ENCODE results near the gene KDM4B. TPM values are rescaled to one million over a fixed set of nuclear protein-coding genes. Genes with fewer than 3 reads are reported as not detected.

The KDM4B gene
- total RNA-seq, 1 experiment from 2014 or later = 3.6 TPM

DNA sequence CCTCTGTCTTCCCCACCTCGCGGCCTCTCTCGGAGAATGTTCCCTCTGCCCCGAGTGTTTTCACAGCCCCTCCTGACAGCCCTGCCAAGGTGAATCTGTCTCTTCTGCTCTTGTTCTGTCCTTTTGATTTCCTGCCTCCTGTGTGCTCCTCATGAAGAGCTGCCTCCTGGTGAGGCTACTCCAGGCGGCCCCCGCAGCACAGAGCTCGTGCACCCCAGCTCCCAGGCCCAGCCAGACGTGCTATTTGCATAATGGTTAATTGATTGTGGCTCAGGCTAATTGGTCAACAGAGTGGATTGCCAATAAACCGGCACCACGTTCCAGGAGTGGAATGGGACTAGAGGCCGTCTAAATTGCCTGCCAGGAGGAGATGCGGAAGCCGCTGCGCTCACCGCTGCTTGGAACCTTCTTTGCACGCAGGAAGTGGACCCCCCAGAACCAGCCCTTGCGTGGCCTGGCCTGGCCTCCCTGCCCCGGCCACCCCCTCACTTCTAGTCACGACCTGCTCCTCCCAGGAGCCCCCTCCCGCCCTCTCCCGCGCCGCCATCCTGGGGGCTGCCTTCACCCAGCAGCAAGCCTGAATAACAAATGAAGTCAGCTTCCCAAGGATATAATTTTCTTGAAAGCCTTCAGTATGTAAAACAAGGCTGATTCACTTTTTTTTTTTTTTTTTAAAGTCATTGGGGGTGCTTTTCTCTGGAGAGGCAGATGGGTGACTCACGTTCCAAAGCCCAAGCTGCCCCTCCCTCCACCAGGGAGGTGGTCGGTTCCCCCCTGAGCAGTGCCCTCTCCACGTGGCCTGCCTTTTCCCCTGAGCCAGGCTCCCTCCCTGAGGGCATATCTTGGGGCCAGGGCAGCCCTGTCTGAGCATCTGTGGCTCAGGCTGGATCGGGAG lies 144.0 kb downstream of the KDM4B start:
- in situ Hi-C loops (cut with HindIII; ENCODE audit: low pct_unique_long_range_greater_than_20kb, low sequenced_read_pairs) = no loop called here
- no peak for DNase-seq (ENCODE audit: low read depth, low spot score)

DNA sequence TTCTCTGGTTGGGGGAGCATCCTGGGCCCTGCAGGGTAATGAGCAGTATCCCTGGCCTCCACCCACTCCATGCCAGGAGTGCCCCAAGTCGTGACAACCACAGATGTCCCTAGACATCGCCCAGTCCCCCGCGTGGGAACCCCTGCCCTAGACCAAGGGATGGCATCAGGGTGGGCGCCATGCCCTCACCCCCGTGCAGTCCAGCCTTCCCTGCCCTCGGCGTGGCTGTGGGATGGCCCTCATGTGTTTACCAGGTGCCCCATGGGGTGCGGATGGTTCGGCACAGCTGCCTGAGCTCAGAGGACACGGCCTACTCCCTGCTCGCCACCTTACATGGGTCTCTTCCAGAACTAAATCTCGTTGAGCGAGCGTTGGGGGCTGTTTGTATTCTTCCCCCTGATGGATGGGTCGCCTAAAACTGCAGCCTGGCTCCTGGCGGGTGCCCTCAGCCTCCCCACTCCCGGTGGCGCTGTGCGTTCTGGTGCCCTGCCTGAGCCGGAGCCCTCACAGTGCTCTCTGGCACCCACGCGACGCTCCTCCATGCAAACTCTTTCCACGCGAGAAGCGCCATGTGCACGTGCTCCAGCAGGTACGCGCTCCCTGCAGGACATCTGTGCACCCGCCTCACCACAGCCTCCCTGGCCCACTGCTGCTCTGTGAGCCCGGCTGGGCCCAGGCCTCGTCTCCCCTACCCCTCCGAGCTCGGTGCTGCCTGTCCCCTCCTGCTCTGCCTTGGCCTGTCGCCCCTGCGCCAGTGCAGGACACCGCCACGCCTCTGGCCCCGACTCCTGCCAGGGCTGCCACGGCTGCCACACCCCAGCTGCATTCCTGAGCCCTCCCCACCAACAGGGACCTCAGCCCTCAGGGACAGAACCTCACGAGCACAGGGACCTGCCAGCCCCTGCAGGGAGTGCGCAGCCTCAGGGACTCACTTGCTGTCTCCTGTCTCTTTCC lies 145.0 kb downstream of the KDM4B start:
- no peak for DNase-seq (ENCODE audit: low read depth, low spot score)
- in situ Hi-C loops (cut with HindIII; ENCODE audit: low pct_unique_long_range_greater_than_20kb, low sequenced_read_pairs) = no loop called here

- DNase-seq (ENCODE audit: low read depth, low spot score) = no peak
- in situ Hi-C loops (cut with HindIII; ENCODE audit: low pct_unique_long_range_greater_than_20kb, low sequenced_read_pairs) = no loop called here
These were observed 145.8 kb downstream of the KDM4B start for GRCh38 chr19:5114727-5115126.

GRCh38 chr19:5115351-5115750 lies 146.4 kb downstream of the KDM4B start:
- DNase-seq (ENCODE audit: low read depth, low spot score) = no peak
- in situ Hi-C loops (cut with HindIII; ENCODE audit: low pct_unique_long_range_greater_than_20kb, low sequenced_read_pairs) = no loop called here

DNA sequence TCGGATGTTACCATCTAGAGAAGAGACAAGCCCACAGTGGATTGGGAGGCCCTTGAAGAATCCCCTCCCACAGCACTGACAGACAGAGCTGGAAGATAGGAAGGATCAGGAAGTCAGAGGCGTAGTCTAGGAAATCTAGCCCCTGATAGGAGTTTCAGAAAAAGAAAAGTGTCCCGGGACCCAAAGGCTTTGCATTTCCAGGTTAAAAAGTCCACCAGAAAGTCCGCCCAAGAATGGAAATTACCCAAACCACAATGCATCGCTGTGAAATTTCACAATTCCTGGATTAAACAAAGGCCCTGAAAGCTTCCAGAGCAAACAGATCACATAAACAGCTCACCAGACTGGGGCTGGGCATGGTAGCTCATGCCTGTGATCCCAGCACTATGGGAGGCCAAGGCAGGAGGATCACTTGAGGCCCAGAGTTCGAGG lies 146.9 kb downstream of the KDM4B start:
- in situ Hi-C loops (cut with HindIII; ENCODE audit: low pct_unique_long_range_greater_than_20kb, low sequenced_read_pairs) = no loop called here
- DNase-seq (ENCODE audit: low read depth, low spot score) = no peak

GRCh38 chr19:5116292-5116691 lies 147.4 kb downstream of the KDM4B start:
- in situ Hi-C loops (cut with HindIII; ENCODE audit: low pct_unique_long_range_greater_than_20kb, low sequenced_read_pairs) = no loop called here
- DNase-seq (ENCODE audit: low read depth, low spot score) = no peak

DNA sequence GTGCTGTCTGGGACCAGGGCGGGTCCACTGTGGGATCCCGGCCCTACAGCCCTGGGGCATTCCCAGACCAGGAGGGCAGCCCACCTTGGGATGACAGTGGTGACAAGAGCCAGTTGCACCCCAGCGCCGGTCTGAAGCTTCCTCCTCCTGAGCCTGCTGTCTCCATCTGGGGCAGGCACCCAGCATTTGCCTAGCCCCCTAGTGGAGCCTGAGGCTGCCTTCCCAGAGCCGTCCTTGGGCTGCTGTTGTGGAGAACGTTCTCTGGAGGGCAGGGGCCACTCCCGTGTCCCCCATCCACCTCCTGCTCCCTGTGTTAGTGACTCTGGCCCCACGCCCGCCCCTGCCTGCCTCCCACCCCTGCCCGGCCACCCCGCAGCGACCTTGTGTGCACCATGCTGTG lies 148.5 kb downstream of the KDM4B start:
- DNase-seq (ENCODE audit: low read depth, low spot score) = no peak
- in situ Hi-C loops (cut with HindIII; ENCODE audit: low pct_unique_long_range_greater_than_20kb, low sequenced_read_pairs) = no loop called here

- in situ Hi-C loops (cut with HindIII; ENCODE audit: low pct_unique_long_range_greater_than_20kb, low sequenced_read_pairs) = no loop called here
- no peak for DNase-seq (ENCODE audit: low read depth, low spot score)
These were observed 149.1 kb downstream of the KDM4B start for GRCh38 chr19:5118026-5118425.

DNA sequence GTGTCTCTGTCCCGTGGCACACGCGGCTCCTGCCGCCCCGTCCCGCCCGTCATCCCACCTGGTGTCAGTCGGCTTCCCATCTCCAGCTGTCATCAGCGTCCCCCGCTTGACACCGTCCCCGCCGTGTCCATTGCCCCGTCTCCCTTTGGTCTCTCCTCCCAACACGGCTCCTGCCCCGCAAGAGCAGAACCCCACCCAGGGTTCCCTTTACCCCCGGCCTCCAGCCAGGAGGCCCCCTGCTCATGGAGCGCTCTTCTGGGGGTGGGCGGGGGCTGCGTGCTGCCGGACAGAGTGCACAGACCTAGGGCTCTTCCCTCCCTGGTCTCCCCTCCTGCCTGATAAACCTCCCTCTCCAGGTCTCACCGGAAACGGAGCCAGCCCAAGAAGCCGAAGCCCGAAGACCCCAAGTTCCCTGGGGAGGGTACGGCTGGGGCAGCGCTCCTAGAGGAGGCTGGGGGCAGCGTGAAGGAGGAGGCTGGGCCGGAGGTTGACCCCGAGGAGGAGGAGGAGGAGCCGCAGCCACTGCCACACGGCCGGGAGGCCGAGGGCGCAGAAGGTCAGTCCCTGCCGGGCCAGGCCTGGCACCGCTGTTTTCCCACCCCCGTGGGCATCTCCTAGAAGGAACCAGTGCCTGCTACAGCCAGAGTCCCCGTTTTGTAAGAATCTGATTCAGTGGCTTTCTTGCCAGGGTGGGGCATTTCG lies 150.5 kb downstream of the KDM4B start:
- in situ Hi-C loops (cut with HindIII; ENCODE audit: low pct_unique_long_range_greater_than_20kb, low sequenced_read_pairs) = no loop called here
- DNase-seq (ENCODE audit: low read depth, low spot score) = no peak

- in situ Hi-C loops (cut with HindIII; ENCODE audit: low pct_unique_long_range_greater_than_20kb, low sequenced_read_pairs) = no loop called here
- no peak for DNase-seq (ENCODE audit: low read depth, low spot score)
These were observed 151.4 kb downstream of the KDM4B start for GRCh38 chr19:5120321-5120720.

DNA sequence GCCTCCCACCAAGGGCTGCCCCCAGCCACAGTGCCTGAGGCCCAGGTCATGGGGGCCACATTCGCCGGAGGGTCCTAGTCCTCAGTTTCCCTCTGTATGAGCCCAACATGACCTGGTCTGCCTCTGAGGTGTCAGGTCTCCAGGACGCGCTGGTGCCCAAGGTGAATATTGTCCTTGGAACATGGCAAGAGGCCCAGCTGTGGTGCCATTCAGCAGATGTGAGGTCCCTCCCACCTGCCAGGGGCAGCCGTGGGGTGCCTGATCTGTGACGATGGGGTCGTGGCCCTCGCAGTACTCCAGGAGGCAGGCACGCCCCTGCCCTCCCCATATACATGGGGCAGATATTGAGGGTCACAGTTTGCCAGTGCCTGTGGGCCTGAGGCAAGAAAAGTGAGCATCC lies 151.9 kb downstream of the KDM4B start:
- in situ Hi-C loops (cut with HindIII; ENCODE audit: low pct_unique_long_range_greater_than_20kb, low sequenced_read_pairs) = no loop called here

DNA sequence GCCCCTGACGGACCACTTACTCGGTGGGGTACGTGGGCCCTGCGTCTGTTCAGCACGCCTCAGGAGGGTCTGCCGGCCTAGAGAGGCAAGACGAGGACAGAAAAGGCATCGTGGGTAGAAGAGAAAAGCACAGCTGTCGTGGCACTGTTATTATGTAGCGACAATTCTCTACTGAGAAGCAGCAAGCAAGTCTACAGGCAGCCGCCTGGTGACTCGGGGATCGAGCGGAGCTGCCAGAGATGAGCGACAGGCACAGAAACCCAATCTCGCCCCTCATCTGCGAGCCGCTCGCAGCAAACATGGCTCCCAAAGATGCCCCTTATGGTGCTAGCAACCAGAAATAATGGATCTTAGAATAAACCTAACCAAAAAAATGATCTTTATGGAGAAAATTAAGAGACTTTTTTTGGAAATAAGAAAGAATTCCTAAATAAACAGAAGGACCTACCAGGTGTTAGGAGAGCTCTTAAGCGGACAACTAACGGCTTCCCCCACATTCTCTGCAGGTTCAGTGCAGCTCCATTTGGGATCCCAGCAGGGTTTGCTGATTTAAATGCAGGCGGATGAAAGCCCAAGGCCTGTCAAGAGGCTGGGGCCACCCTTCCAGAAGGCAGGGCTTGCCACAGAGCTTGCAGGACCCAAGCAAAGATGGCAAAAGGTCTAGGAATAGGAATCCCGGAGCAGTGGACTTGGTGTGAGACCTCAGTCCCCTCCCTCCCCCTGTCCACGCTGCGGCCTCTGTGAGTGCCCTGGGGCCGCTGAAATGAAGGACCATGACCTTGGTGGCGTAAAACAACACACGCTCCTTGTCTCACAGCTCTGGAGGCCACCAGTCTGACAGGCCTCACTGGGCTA lies 152.6 kb downstream of the KDM4B start:
- in situ Hi-C loops (cut with HindIII; ENCODE audit: low pct_unique_long_range_greater_than_20kb, low sequenced_read_pairs) = no loop called here
- DNase-seq (ENCODE audit: low read depth, low spot score) = no peak

More for the DNA sequence above, 151.9 kb downstream of the KDM4B start:
- no peak for DNase-seq (ENCODE audit: low read depth, low spot score)

DNA sequence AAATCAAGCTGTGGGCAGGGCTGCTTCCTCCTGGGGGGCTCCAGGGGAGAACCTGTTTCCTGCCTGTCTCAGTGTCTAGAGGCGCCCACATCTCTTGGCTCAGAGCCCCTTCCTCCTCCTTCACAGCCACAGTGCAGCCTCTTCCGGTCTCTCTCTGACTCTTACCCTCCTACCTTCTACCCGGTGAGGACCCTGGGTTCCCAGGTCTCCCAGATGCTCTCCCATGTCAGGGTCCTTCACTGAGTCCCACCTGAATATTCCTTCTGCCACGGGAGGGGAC lies 153.1 kb downstream of the KDM4B start:
- in situ Hi-C loops (cut with HindIII; ENCODE audit: low pct_unique_long_range_greater_than_20kb, low sequenced_read_pairs) = no loop called here
- DNase-seq (ENCODE audit: low read depth, low spot score) = no peak

DNA sequence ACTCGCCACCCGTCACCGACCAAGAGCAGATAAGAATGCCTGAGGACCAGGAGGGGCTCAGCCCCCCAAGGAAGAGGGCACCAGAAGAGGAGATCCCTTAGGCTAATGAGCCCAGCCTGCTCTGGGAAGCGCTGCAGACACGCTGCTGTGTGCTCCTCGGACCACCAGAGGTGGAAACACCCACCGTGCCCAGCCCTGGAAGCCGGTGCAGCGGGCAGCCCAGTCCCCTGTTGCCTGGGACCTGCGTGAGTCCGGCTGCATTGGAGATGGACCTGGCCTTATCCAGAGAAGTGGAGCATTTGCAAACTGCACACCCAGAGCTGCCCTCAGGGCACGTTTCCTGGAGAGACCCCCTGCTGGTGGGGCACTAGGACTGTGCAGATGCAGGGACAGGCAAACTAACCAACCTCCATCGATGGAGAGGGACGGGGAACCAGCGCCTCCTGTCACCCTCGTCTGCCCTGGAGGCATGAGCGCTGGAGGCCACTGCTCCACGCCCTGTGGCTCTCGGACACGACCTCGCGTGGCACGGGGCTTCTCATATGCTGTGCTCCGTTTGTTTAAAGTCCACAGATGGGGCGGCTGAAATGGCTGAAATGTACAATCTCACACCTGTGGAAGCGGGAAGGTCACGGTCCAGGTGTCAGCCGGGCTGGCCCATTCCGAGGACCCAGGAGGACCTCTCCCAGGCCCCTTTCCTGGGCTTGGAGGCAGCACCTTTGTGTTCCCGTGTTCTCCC lies 153.9 kb downstream of the KDM4B start:
- no peak for DNase-seq (ENCODE audit: low read depth, low spot score)
- in situ Hi-C loops (cut with HindIII; ENCODE audit: low pct_unique_long_range_greater_than_20kb, low sequenced_read_pairs) = no loop called here

- no peak for DNase-seq (ENCODE audit: low read depth, low spot score)
- in situ Hi-C loops (cut with HindIII; ENCODE audit: low pct_unique_long_range_greater_than_20kb, low sequenced_read_pairs) = no loop called here
These were observed 154.7 kb downstream of the KDM4B start for GRCh38 chr19:5123646-5124045.

DNA sequence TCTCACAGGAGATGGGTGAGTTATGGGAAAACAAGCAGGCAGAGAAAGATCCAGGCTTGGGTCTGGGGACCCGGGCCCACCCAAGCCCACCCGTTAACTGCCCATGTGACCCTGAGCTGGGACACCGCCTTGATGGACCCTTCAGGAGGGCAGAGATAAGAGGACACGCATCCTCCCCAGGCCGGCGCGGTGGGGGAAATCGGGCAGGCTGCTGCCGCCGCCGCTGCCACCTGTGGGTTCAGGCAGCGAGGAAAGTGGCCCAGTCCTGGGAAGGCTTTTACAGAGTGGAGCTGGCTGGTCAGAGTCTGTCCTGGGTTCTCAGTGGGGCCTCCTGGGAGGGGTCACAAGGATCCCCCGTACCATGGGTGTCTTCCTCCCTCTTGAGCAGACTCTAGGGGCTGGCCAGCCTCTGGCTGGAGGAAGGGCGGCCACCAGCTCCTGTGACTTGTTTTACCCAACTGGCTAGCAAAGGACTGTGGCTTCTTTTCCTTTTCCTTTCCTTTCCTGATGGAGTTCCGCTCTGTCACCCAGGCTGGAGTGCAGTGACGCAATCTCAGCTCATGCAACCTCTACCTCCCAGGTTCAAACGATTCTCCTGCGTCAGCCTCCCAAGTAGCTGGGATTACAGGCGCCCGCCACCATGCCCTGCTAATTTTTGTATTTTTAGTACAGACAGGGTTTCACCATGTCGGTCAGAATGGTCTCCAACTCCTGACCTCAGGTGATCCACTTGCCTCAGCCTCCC lies 155.4 kb downstream of the KDM4B start:
- in situ Hi-C loops (cut with HindIII; ENCODE audit: low pct_unique_long_range_greater_than_20kb, low sequenced_read_pairs) = no loop called here
- DNase-seq (ENCODE audit: low read depth, low spot score) = no peak

Data from SK-MEL-5 (cell line).